HG03135 (cell line): Measurements from ENCODE around the gene JKAMP.

Source experiments
- ATAC-seq: cut with Tn5 transposase; IDR thresholded peaks from one replicate; pipeline ENCODE4 v1.9.1; 2021; ENCODE audit warnings: mild to moderate bottlenecking, moderate library complexity; ENCODE audit not compliant: unreplicated experiment

JKAMP gene

GRCh38 chr14:59538936-59539335 is 54.6 kb downstream of the JKAMP start:
- ATAC-seq = no peak

- ATAC-seq = no peak
Observed at GRCh38 chr14:59540852-59541251, 56.5 kb downstream of the JKAMP start.

- ATAC-seq = no peak
Observed at GRCh38 chr14:59541731-59542130, 57.4 kb downstream of the JKAMP start.

GRCh38 chr14:59543873-59544272 is 59.6 kb downstream of the JKAMP start:
- ATAC-seq = no peak

GRCh38 chr14:59547310-59547709 is 63.0 kb downstream of the JKAMP start:
- no peak for ATAC-seq
